Loucy (cell line): ENCODE measurements around the gene CDH12.
"Not testable (repeated sequence)": the region's sequence is repeated elsewhere in the genome, so short reads cannot be mapped to it uniquely, and the experiment has no call there.

ENCODE experiments used
- H2AFZ ChIP-seq: fragments of 200-600 bp; sonication (generic); 2 replicates; pipeline ENCODE4 v1.6.0; 2016; ENCODE audit warnings: antibody characterized with exemption, mild to moderate bottlenecking, low read length, moderate library complexity
- H3F3A ChIP-seq: fragments of 200-600 bp; 2 replicates; pipeline ENCODE4 v1.6.0; 2016; ENCODE audit warnings: antibody characterized with exemption, low read depth, mild to moderate bottlenecking
- H3K27me3 ChIP-seq: fragments of 200-600 bp; sonication (generic); 2 replicates; pipeline ENCODE4 v1.6.1; 2014; ENCODE audit warnings: low read length, mild to moderate bottlenecking; ENCODE audit not compliant: insufficient read depth, poor library complexity, severe bottlenecking
- H3K36me3 ChIP-seq: fragments of 200-600 bp; sonication (generic); 2 replicates; pipeline ENCODE4 v1.6.1; 2016; ENCODE audit warnings: low read length; ENCODE audit not compliant: insufficient read depth
- H3K4me1 ChIP-seq: fragments of 200-600 bp; sonication (generic); 2 replicates; pipeline ENCODE4 v1.5.1; 2014; ENCODE audit warnings: low read length, mild to moderate bottlenecking; ENCODE audit not compliant: insufficient read depth, poor library complexity, severe bottlenecking
- H3K4me2 ChIP-seq: fragments of 200-600 bp; sonication (generic); 2 replicates; pipeline ENCODE4 v1.6.0; 2014; ENCODE audit warnings: antibody characterized with exemption, low read length, low read depth, mild to moderate bottlenecking; ENCODE audit not compliant: poor library complexity, severe bottlenecking
- H3K4me3 ChIP-seq: fragments of 200-600 bp; sonication (generic); 2 replicates; pipeline ENCODE4 v1.5.1; 2014; ENCODE audit warnings: low read length, mild to moderate bottlenecking, mixed read lengths; ENCODE audit not compliant: poor library complexity, severe bottlenecking
- H3K79me2 ChIP-seq: fragments of 200-600 bp; sonication (generic); 2 replicates; pipeline ENCODE4 v1.6.1; 2014; ENCODE audit warnings: low read length; ENCODE audit not compliant: insufficient read depth
- H3K9ac ChIP-seq: fragments of 200-600 bp; sonication (generic); 2 replicates; pipeline ENCODE4 v1.6.0; 2014; ENCODE audit warnings: mild to moderate bottlenecking, low read depth, low read length, moderate library complexity; ENCODE audit not compliant: poor library complexity, severe bottlenecking
- H3K9me2 ChIP-seq: fragments of 200-600 bp; sonication (generic); replicated peaks from 2 replicates; pipeline ENCODE4 v1.6.1; 2016; ENCODE audit warnings: low read depth, low read length, mixed read lengths
- H3K9me3 ChIP-seq: fragments of 200-600 bp; sonication (generic); 2 replicates; pipeline ENCODE4 v1.6.1; 2014; ENCODE audit warnings: mild to moderate bottlenecking, antibody characterized with exemption, low read length, low read depth; ENCODE audit not compliant: insufficient read depth
- H4K20me1 ChIP-seq: fragments of 200-600 bp; sonication (generic); 2 replicates; pipeline ENCODE4 v1.6.0; 2014; ENCODE audit warnings: antibody characterized with exemption, low read length, mild to moderate bottlenecking; ENCODE audit not compliant: insufficient read depth, poor library complexity, severe bottlenecking
- EZH2phosphoT487 ChIP-seq: fragments of 200-600 bp; IDR thresholded peaks from 2 replicates; pipeline ENCODE4 v1.6.1; 2018; ENCODE audit warnings: antibody characterized with exemption, mild to moderate bottlenecking, moderate library complexity, borderline replicate concordance
- TF ChIP-seq, protein P1 (sequence below): fragments of 200-600 bp; sonication (generic); conservative IDR thresholded peaks from 2 replicates; pipeline ENCODE4 v1.5.1; 2014; ENCODE audit warnings: mild to moderate bottlenecking, antibody characterized with exemption, low read length

Gene CDH12

DNA sequence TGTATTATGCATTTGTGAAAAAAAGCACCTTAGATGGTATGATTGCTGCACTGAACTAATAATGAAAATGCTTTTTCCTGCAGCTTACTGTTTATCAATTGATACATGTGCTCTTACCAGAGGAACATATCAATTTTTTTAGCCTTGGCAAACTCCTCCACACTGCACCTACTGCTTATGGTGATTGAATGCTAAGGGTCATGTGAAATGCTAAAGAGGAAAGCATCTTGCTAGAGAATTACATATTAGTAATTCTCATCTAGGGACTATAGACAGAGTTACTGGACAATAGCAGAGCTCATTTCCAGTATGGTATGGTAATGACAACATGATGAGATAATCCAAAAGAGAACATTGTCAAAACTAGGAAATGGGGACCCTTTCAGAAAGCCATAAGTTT lies 817.1 kb downstream of the CDH12 start:
- Histone ChIP-seq H4K20me1 (no peaks in the 10 kb centered on the region), H3K9ac (no peak overlapping the region), H3K4me3 (no peak overlapping the region), H3K4me1 (no peaks in the 10 kb centered on the region), H3K27me3 (no peaks in the 10 kb centered on the region), H3K9me3 (no peaks in the 10 kb centered on the region), H3K36me3 (no peaks in the 10 kb centered on the region), H3K79me2 (no peaks in the 10 kb centered on the region), H3K9me2 (no peaks in the 10 kb centered on the region), H3K4me2 (no peak overlapping the region), H2AFZ (no peak overlapping the region), H3F3A (no peaks in the 10 kb centered on the region)
- TF ChIP-seq EZH2phosphoT487, result no peak
- TF ChIP-seq, protein P1, sequence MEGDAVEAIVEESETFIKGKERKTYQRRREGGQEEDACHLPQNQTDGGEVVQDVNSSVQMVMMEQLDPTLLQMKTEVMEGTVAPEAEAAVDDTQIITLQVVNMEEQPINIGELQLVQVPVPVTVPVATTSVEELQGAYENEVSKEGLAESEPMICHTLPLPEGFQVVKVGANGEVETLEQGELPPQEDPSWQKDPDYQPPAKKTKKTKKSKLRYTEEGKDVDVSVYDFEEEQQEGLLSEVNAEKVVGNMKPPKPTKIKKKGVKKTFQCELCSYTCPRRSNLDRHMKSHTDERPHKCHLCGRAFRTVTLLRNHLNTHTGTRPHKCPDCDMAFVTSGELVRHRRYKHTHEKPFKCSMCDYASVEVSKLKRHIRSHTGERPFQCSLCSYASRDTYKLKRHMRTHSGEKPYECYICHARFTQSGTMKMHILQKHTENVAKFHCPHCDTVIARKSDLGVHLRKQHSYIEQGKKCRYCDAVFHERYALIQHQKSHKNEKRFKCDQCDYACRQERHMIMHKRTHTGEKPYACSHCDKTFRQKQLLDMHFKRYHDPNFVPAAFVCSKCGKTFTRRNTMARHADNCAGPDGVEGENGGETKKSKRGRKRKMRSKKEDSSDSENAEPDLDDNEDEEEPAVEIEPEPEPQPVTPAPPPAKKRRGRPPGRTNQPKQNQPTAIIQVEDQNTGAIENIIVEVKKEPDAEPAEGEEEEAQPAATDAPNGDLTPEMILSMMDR, result no peak

GRCh38 chr5:22033066-22033465 lies 820.1 kb downstream of the CDH12 start:
- Histone ChIP-seq H3K9me3 (no peaks in the 10 kb centered on the region), H3K4me1 (no peaks in the 10 kb centered on the region), H3K36me3 (no peaks in the 10 kb centered on the region), H3K9me2 (no peaks in the 10 kb centered on the region), H2AFZ (no peak overlapping the region), H3F3A (no peaks in the 10 kb centered on the region), H4K20me1 (no peaks in the 10 kb centered on the region), H3K9ac (no peak overlapping the region), H3K79me2 (no peaks in the 10 kb centered on the region), H3K27me3 (no peaks in the 10 kb centered on the region), H3K4me2 (no peak overlapping the region), H3K4me3 (no peak overlapping the region)
- TF ChIP-seq, protein P1, result no peak
- no peak for TF ChIP-seq EZH2phosphoT487

- Histone ChIP-seq H2AFZ (no peak overlapping the region), H3K4me3 (no peak overlapping the region), H3K79me2 (no peaks in the 10 kb centered on the region), H3K4me2 (no peak overlapping the region), H4K20me1 (no peaks in the 10 kb centered on the region), H3K36me3 (no peaks in the 10 kb centered on the region), H3K9me2 (no peaks in the 10 kb centered on the region), H3F3A (no peaks in the 10 kb centered on the region), H3K9ac (no peak overlapping the region), H3K9me3 (no peaks in the 10 kb centered on the region), H3K27me3 (no peaks in the 10 kb centered on the region), H3K4me1 (no peaks in the 10 kb centered on the region)
- no peak for TF ChIP-seq EZH2phosphoT487
- TF ChIP-seq, protein P1, result no peak
Measured at GRCh38 chr5:22023784-22024183, 829.4 kb downstream of the CDH12 start.

DNA sequence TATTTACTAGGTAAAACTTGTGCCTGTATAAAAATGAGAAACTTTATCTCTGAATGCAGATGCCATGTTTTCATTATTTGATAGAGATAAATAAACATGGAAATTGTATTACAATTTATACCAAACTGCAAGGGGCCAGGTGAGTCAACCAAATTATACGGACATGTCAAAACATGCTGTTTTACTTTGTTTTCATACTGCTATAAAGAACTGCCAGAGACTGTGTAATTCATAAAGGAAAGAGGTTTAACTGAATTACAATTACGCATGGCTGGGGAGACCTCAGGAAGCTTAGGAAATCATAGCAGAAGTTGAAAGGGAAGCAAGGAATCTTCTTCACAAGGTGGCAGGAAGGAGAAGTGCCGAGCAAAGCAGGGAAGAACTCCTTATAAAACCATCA lies 840.3 kb downstream of the CDH12 start:
- H3K4me2 ChIP-seq, H3K4me3 ChIP-seq, H3K9me2 ChIP-seq, H3K9me3 ChIP-seq, H3F3A ChIP-seq, H3K27me3 ChIP-seq, H4K20me1 ChIP-seq, H3K79me2 ChIP-seq, H3K36me3 ChIP-seq, H2AFZ ChIP-seq, H3K4me1 ChIP-seq, H3K9ac ChIP-seq: not testable (repeated sequence)

DNA sequence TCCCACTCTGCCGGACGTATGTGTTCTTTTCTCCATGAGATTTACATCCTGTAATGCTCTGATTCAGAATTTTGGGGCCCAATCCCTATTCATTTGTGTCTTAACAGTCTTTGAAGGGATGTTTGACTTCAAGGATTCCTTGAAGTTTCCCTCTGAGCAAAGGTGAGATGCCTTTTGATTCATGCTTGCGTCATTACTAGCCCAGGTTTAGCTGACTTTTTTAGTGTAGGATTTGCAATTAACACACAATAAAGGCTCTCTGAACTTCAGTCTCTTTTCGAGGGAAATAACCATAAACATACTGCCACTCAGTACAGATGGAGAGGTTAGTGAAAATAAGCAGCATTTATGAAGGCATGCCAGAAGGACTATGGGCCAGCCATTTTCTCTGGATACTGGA lies 842.3 kb downstream of the CDH12 start:
- not testable (repeated sequence) for H3K36me3 ChIP-seq, H3K4me1 ChIP-seq, H3K27me3 ChIP-seq, H3K79me2 ChIP-seq, H3K4me3 ChIP-seq, H3F3A ChIP-seq, H3K9me2 ChIP-seq, H3K9ac ChIP-seq, H4K20me1 ChIP-seq, H3K4me2 ChIP-seq, H3K9me3 ChIP-seq, H2AFZ ChIP-seq

DNA sequence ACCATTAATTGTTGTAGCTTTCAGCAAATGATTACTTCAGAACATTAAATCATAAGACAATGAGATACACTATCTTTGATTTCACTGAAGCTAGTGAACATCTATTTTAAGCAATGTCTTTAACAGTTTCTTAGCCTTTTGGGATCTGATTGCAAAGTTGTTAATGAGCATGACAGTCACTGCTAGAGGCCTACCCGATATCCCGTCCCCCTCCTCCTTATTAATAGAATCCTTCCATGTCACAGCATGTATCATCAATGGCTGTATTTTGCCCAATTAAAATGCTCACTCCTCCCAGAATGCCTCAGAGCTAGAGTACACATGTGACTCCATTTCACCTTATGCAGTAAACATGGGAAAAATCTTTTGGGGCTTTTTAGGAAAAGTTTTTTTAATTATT lies 852.0 kb downstream of the CDH12 start:
- H4K20me1 ChIP-seq, H3K36me3 ChIP-seq, H3K4me1 ChIP-seq, H3K4me3 ChIP-seq, H3K9me2 ChIP-seq, H3K9me3 ChIP-seq, H3K27me3 ChIP-seq, H3F3A ChIP-seq, H3K9ac ChIP-seq, H2AFZ ChIP-seq, H3K4me2 ChIP-seq, H3K79me2 ChIP-seq: not testable (repeated sequence)
